Measurements from ENCODE around the gene WFDC1. TPM values are rescaled to one million over a fixed set of nuclear protein-coding genes. Genes with fewer than 3 reads are reported as not detected.

Gene WFDC1
- total and polyA plus RNA-seq, 2 donors (not counting 3 experiments of a cell fraction or from before 2014, with no cell fraction given): not detected

DNA sequence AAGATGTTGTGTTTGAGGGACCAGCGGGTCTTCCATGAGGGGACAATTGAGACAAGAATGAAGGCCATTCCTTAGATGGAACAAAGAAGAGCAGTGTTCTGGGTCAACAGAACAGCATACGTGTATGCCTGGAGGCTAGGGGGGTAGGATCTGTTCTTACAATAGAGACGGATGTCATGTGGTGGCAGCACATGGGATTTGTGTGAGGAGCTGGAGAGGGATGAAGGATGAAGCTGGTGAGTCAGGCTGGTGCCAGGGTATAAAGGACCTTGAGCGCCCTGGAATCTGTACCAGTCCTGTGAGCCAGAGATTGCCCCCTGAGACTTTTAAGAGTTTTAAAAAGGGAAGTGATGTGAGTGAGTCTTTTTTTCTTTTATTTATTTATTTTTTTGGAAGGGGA, 22.8 kb upstream of the WFDC1 start:
- no peaks in the 10 kb centered on the region for H3K36me3 ChIP-seq (ENCODE audit: control insufficient read depth in 2 of 2, extremely low read depth in 1 of 2, insufficient read depth in 2 of 2, low read length in 2 of 2)
- ChIA-PET CTCF (interaction anchor here (1.1 kb wide), 1 partner anchor 149 kb away, joined by 3 read pairs; no protein-coding TSS in a partner anchor), POLR2A (no interaction called here)
- BruUV-seq (replicated peaks): no TSS peak
- no peaks in the 10 kb centered on the region for H3K9me3 ChIP-seq (replicated peaks; ENCODE audit: control insufficient read depth, insufficient read depth, low read length)
- intact Hi-C loops (cut with micrococcal nuclease): no loop called here
- dilution Hi-C loops (cut with MboI; ENCODE audit: extremely low pct_ligation_motif_present, low sequenced_read_pairs): no loop called here
- no peaks in the 10 kb centered on the region for H3K4me1 ChIP-seq (ENCODE audit: control insufficient read depth, extremely low read depth, insufficient read depth, low read length)
- H3K27me3 ChIP-seq (ENCODE audit: control insufficient read depth in 2 of 2, insufficient read depth in 2 of 2, low read length in 2 of 2): peaks cover 0 to 4% of the 10 kb centered on the region in 2 experiments
- H3K27ac ChIP-seq (ENCODE audit: insufficient read depth, low read depth, low read length): no peak overlapping the region
- no peaks in the 10 kb centered on the region for H3K9me1 ChIP-seq (replicated peaks; ENCODE audit: control insufficient read depth, extremely low read depth, insufficient read depth, low read length)
- no peak for FAIRE-seq
- DNase-seq (ENCODE audit: low read depth, low spot score): no peak
- TF ChIP-seq EZH2 (IDR thresholded peaks at IDR 0.05; ENCODE audit: borderline replicate concordance, low read depth, low read length, severe bottlenecking): no peak
- TF ChIP-seq MYC (IDR thresholded peaks at IDR 0.05; ENCODE audit: low read depth, low read length): no peak
- TF ChIP-seq, protein P1, sequence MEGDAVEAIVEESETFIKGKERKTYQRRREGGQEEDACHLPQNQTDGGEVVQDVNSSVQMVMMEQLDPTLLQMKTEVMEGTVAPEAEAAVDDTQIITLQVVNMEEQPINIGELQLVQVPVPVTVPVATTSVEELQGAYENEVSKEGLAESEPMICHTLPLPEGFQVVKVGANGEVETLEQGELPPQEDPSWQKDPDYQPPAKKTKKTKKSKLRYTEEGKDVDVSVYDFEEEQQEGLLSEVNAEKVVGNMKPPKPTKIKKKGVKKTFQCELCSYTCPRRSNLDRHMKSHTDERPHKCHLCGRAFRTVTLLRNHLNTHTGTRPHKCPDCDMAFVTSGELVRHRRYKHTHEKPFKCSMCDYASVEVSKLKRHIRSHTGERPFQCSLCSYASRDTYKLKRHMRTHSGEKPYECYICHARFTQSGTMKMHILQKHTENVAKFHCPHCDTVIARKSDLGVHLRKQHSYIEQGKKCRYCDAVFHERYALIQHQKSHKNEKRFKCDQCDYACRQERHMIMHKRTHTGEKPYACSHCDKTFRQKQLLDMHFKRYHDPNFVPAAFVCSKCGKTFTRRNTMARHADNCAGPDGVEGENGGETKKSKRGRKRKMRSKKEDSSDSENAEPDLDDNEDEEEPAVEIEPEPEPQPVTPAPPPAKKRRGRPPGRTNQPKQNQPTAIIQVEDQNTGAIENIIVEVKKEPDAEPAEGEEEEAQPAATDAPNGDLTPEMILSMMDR (IDR thresholded peaks at IDR 0.05; ENCODE audit: extremely low read depth in 1 of 2, insufficient read depth in 1 of 2, low read depth in 1 of 2, low read length in 2 of 2): no peak
- TF ChIP-seq GATA2 (IDR thresholded peaks at IDR 0.05; ENCODE audit: insufficient read depth, insufficient read length, low read depth, low read length): no peak
- TF ChIP-seq, protein P2, sequence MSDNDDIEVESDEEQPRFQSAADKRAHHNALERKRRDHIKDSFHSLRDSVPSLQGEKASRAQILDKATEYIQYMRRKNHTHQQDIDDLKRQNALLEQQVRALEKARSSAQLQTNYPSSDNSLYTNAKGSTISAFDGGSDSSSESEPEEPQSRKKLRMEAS (IDR thresholded peaks at IDR 0.05; ENCODE audit: insufficient read depth, insufficient read length): no peak
- no peak for TF ChIP-seq POLR2A (IDR thresholded peaks at IDR 0.05; ENCODE audit: low read depth, low read length)
- no peak for TF ChIP-seq JUN (IDR thresholded peaks at IDR 0.05; ENCODE audit: borderline replicate concordance, insufficient read depth, insufficient read length, low read depth)
- no peak for TF ChIP-seq POLR2AphosphoS5 (IDR thresholded peaks at IDR 0.05; ENCODE audit: insufficient read depth, low read depth, low read length)
- TF ChIP-seq FOS (IDR thresholded peaks at IDR 0.05; ENCODE audit: borderline replicate concordance, insufficient read depth, low read length): no peak
- H3K4me3 ChIP-seq (replicated peaks in 1 of 3; ENCODE audit: insufficient read depth in 1 of 3, low read depth in 1 of 3, low read length in 3 of 3): no peak overlapping the region
- no peaks in the 10 kb centered on the region for H4K20me1 ChIP-seq (replicated peaks; ENCODE audit: control insufficient read depth, extremely low read depth, insufficient read depth, low read length)
- no peak overlapping the region for H3K4me2 ChIP-seq (ENCODE audit: insufficient read depth, low read length)
- no peak overlapping the region for H2AFZ ChIP-seq (ENCODE audit: low read depth, low read length)
- H3K9ac ChIP-seq (replicated peaks; ENCODE audit: extremely low read depth, insufficient read depth, low read length): no peak overlapping the region
- H3K79me2 ChIP-seq (ENCODE audit: control insufficient read depth, insufficient read depth, low read length): no peaks in the 10 kb centered on the region
